Measurements from ENCODE around the gene OSBPL6.

The OSBPL6 gene

GRCh38 chr2:178367344-178367743 lies 173.0 kb downstream of the OSBPL6 start:
- Histone ChIP-seq H4K20me1 (ENCODE audit: insufficient read depth, low read length) (no peaks in the 10 kb centered on the region), H3K79me2 (ENCODE audit: low read length) (no peaks in the 10 kb centered on the region), H2AFZ (ENCODE audit: low read length) (no peak overlapping the region), H3K36me3 (replicated peaks; ENCODE audit: insufficient read depth, low read length) (no peaks in the 10 kb centered on the region), H3K27me3 (replicated peaks; ENCODE audit: insufficient read depth, low read length) (no peaks in the 10 kb centered on the region), H3K4me2 (ENCODE audit: low read depth, low read length) (no peak overlapping the region), H3K9me3 (replicated peaks; ENCODE audit: insufficient read depth, low read length) (no peaks in the 10 kb centered on the region), H3K4me1 (ENCODE audit: low read length) (no peaks in the 10 kb centered on the region), H3K4me3 (ENCODE audit: low read length) (no peak overlapping the region), H3K27ac (ENCODE audit: low read length) (no peak overlapping the region), H3K9me2 (replicated peaks; ENCODE audit: insufficient read depth, low read length) (no peaks in the 10 kb centered on the region), H3K9ac (ENCODE audit: low read length) (no peak overlapping the region), H3F3A (ENCODE audit: insufficient read depth, low read length) (no peaks in the 10 kb centered on the region)
- DNase-seq: no peak
- no peak for TF ChIP-seq EZH2 (optimal IDR thresholded peaks at IDR 0.05; ENCODE audit: low read depth, low read length)
- no peak for TF ChIP-seq CTCF (IDR thresholded peaks at IDR 0.05; ENCODE audit: low read length)
- TF ChIP-seq EZH2phosphoT487 (IDR thresholded peaks at IDR 0.05; ENCODE audit: low read length): no peak

DNA sequence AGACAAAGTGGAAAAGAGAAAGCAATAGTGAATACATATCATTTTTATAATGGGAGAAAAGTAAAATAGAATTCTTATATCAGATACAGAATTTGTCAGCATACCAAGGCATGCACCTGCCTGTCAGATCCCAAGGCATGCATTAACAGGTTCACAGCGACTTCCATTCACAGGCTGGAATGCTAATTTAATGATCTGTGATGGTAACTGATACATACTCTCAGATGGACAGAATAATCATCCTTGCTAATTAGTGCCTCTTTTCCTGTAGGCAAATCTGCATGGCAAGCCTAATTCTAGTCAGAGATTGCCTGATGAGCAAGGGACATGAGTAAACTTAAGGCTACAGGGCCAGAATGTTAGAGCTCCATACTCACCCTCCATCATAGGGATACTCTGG lies 180.6 kb downstream of the OSBPL6 start:
- H4K20me1 ChIP-seq (ENCODE audit: insufficient read depth, low read length): no peaks in the 10 kb centered on the region
- no peaks in the 10 kb centered on the region for H3K79me2 ChIP-seq (ENCODE audit: low read length)
- H3F3A ChIP-seq (ENCODE audit: insufficient read depth, low read length): no peaks in the 10 kb centered on the region
- H3K27me3 ChIP-seq (replicated peaks; ENCODE audit: insufficient read depth, low read length): no peaks in the 10 kb centered on the region
- no peak overlapping the region for H3K4me2 ChIP-seq (ENCODE audit: low read depth, low read length)
- no peak overlapping the region for H3K9ac ChIP-seq (ENCODE audit: low read length)
- H3K27ac ChIP-seq (ENCODE audit: low read length): no peak overlapping the region
- H2AFZ ChIP-seq (ENCODE audit: low read length): no peak overlapping the region
- TF ChIP-seq CTCF (IDR thresholded peaks at IDR 0.05; ENCODE audit: low read length): no peak
- no peak for TF ChIP-seq EZH2 (optimal IDR thresholded peaks at IDR 0.05; ENCODE audit: low read depth, low read length)
- no peak for TF ChIP-seq EZH2phosphoT487 (IDR thresholded peaks at IDR 0.05; ENCODE audit: low read length)
- H3K9me2 ChIP-seq (replicated peaks; ENCODE audit: insufficient read depth, low read length): no peaks in the 10 kb centered on the region
- DNase-seq: no peak
- H3K9me3 ChIP-seq (replicated peaks; ENCODE audit: insufficient read depth, low read length): no peaks in the 10 kb centered on the region
- H3K36me3 ChIP-seq (replicated peaks; ENCODE audit: insufficient read depth, low read length): no peaks in the 10 kb centered on the region
- H3K4me1 ChIP-seq (ENCODE audit: low read length): no peaks in the 10 kb centered on the region
- no peak overlapping the region for H3K4me3 ChIP-seq (ENCODE audit: low read length)

DNA sequence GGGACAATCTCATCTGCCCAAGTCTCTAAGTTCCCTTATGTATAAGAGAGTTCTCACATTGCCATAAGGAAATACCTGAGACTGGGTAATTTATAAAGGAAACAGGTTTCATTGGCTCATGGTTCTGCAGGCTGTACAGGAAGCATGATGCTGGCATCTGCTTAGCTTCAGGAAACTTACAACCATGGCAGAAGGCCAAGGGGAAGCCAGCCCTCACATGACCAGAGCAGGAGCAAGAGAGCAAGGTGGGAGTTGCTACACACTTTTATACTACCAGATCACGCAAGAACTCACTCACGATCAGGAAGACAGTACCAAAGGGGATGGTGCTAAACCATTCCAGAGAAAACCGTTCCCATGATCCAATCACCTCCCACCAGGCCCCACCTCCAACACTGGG lies 182.7 kb downstream of the OSBPL6 start:
- Histone ChIP-seq H3F3A (ENCODE audit: insufficient read depth, low read length) (no peaks in the 10 kb centered on the region), H3K9me3 (replicated peaks; ENCODE audit: insufficient read depth, low read length) (no peaks in the 10 kb centered on the region), H3K79me2 (ENCODE audit: low read length) (no peaks in the 10 kb centered on the region), H3K4me3 (ENCODE audit: low read length) (no peak overlapping the region), H2AFZ (ENCODE audit: low read length) (no peak overlapping the region), H3K4me1 (ENCODE audit: low read length) (no peaks in the 10 kb centered on the region), H3K9me2 (replicated peaks; ENCODE audit: insufficient read depth, low read length) (no peaks in the 10 kb centered on the region), H3K27me3 (replicated peaks; ENCODE audit: insufficient read depth, low read length) (no peaks in the 10 kb centered on the region), H3K9ac (ENCODE audit: low read length) (no peak overlapping the region), H3K36me3 (replicated peaks; ENCODE audit: insufficient read depth, low read length) (no peaks in the 10 kb centered on the region), H3K4me2 (ENCODE audit: low read depth, low read length) (no peak overlapping the region), H4K20me1 (ENCODE audit: insufficient read depth, low read length) (no peaks in the 10 kb centered on the region), H3K27ac (ENCODE audit: low read length) (no peak overlapping the region)
- TF ChIP-seq CTCF (IDR thresholded peaks at IDR 0.05; ENCODE audit: low read length): no peak
- no peak for TF ChIP-seq EZH2 (optimal IDR thresholded peaks at IDR 0.05; ENCODE audit: low read depth, low read length)
- TF ChIP-seq EZH2phosphoT487 (IDR thresholded peaks at IDR 0.05; ENCODE audit: low read length): no peak
- no peak for DNase-seq
